Astrocyte (in vitro differentiated cells and primary cell): Measurements from ENCODE around the gene HOXC11.

Source experiments
- CTCF ChIP-seq: IDR thresholded peaks from 2 replicates; pipeline ENCODE4 v1.5.1; 2011; ENCODE audit warnings: low read depth, mild to moderate bottlenecking, inconsistent platforms, low read length, moderate library complexity; ENCODE audit not compliant: insufficient read depth
- EZH2 ChIP-seq: IDR thresholded peaks from 2 replicates; pipeline ENCODE4 v1.6.1; 2012; ENCODE audit warnings: mild to moderate bottlenecking, low read length, inconsistent platforms; ENCODE audit not compliant: insufficient read depth

- TF ChIP-seq CTCF (no peak), EZH2 (no peak)
These were observed 4.9 kb downstream of the HOXC11 start for GRCh38 chr12:53977596-53978445.
